Cardiac muscle cell (in vitro differentiated cells and primary cell): ENCODE measurements around the gene PTPRD. TPM values are rescaled to one million over a fixed set of nuclear protein-coding genes. Genes with fewer than 3 reads are reported as not detected.

Experiments used
- DNase-seq, 2 donors: peaks; one replicate each; pipeline versions ENCODE4 v3.0.0 to v3.0.0-alpha.2; 2010 to 2017; ENCODE audit warnings: low read depth in 1 of 2, low spot score in 1 of 2
- H3K27ac ChIP-seq: fragments of 200-600 bp; sonication (generic); 2 replicates; pipeline ENCODE4 v1.5.1; 2016
- H3K27me3 ChIP-seq: fragments of 200-600 bp; sonication (generic); 2 replicates; pipeline ENCODE4 v1.6.0; 2016; ENCODE audit warnings: control low read depth
- H3K36me3 ChIP-seq: fragments of 200-600 bp; sonication (generic); 2 replicates; pipeline ENCODE4 v1.5.1; 2016; ENCODE audit warnings: control low read depth
- H3K4me1 ChIP-seq: fragments of 200-600 bp; sonication (generic); 2 replicates; pipeline ENCODE4 v1.8.1; 2017; ENCODE audit warnings: low read depth, mild to moderate bottlenecking, mixed run types
- H3K4me3 ChIP-seq: fragments of 200-600 bp; sonication (generic); 2 replicates; pipeline ENCODE4 v1.5.1; 2016; ENCODE audit warnings: mild to moderate bottlenecking
- H3K9me3 ChIP-seq: fragments of 200-600 bp; sonication (generic); 2 replicates; pipeline ENCODE4 v1.5.1; 2017; ENCODE audit warnings: low read depth, mild to moderate bottlenecking, control low read depth
- CTCF ChIP-seq: IDR thresholded peaks from 2 replicates; pipeline ENCODE4 v1.5.1; 2012; ENCODE audit warnings: low read depth, mild to moderate bottlenecking, low read length
- polyA plus RNA-seq: library from polyadenylated mRNA; unstranded; fragments of >200 nt; fragmentation: Nextera tagmentation; extraction: Ambion mirVana; gene quantifications from 2 replicates; pipeline ENCODE4 v1.2.1, GENCODE V29; 2016
- total RNA-seq: library from RNA; depleted of rRNA; stranded (reverse); fragments of >200 nt; gene quantifications from 2 replicates; pipeline ENCODE4 v1.2.3, GENCODE V29; 2016

Gene PTPRD
- total and polyA plus RNA-seq, 2 experiments from 2014 or later: 37.0 to 287 TPM

GRCh38 chr9:8668231-8668630, 1944.6 kb downstream of the PTPRD start:
- Histone ChIP-seq H3K27ac (no peak overlapping the region), H3K4me1 (peaks cover 18% of the 10 kb centered on the region), H3K4me3 (no peak overlapping the region), H3K36me3 (no peaks in the 10 kb centered on the region), H3K27me3 (no peaks in the 10 kb centered on the region), H3K9me3 (no peaks in the 10 kb centered on the region)
- DNase-seq: no peak
- no peak for TF ChIP-seq CTCF

GRCh38 chr9:8666060-8666459, 1946.7 kb downstream of the PTPRD start:
- H3K4me1 ChIP-seq: peaks cover 15% of the 10 kb centered on the region
- no peaks in the 10 kb centered on the region for H3K9me3 ChIP-seq
- no peak for DNase-seq

GRCh38 chr9:8660383-8660782, 1952.4 kb downstream of the PTPRD start:
- Histone ChIP-seq H3K36me3 (no peaks in the 10 kb centered on the region), H3K4me1 (peaks cover 17% of the 10 kb centered on the region), H3K4me3 (no peak overlapping the region), H3K27me3 (no peaks in the 10 kb centered on the region), H3K9me3 (no peaks in the 10 kb centered on the region), H3K27ac (peak overlapping the region; percentile 65)
- no peak for TF ChIP-seq CTCF
- DNase-seq: peak; percentile 38 to 57

More at GRCh38 chr9:8666060-8666459, 1946.7 kb downstream of the PTPRD start:
- Histone ChIP-seq H3K4me3 (no peak overlapping the region), H3K27ac (no peak overlapping the region), H3K27me3 (no peaks in the 10 kb centered on the region), H3K36me3 (no peaks in the 10 kb centered on the region)
- TF ChIP-seq CTCF: no peak

GRCh38 chr9:8659108-8659507, 1953.7 kb downstream of the PTPRD start:
- H3K4me1 ChIP-seq: peaks cover 15% of the 10 kb centered on the region
- TF ChIP-seq CTCF: no peak
- no peak overlapping the region for H3K4me3 ChIP-seq
- no peak overlapping the region for H3K27ac ChIP-seq
- no peak for DNase-seq
- H3K36me3 ChIP-seq: no peaks in the 10 kb centered on the region
- no peaks in the 10 kb centered on the region for H3K9me3 ChIP-seq
- H3K27me3 ChIP-seq: no peaks in the 10 kb centered on the region

GRCh38 chr9:8655071-8655470, 1957.7 kb downstream of the PTPRD start:
- DNase-seq: no peak
- no peak overlapping the region for H3K27ac ChIP-seq
- H3K27me3 ChIP-seq: no peaks in the 10 kb centered on the region
- H3K9me3 ChIP-seq: no peaks in the 10 kb centered on the region
- H3K4me3 ChIP-seq: no peak overlapping the region
- H3K4me1 ChIP-seq: peaks cover 24% of the 10 kb centered on the region
- no peak for TF ChIP-seq CTCF
- no peaks in the 10 kb centered on the region for H3K36me3 ChIP-seq

- Histone ChIP-seq H3K4me3 (no peak overlapping the region), H3K27ac (no peak overlapping the region), H3K9me3 (no peaks in the 10 kb centered on the region), H3K4me1 (peaks cover 22% of the 10 kb centered on the region), H3K36me3 (no peaks in the 10 kb centered on the region), H3K27me3 (no peaks in the 10 kb centered on the region)
- TF ChIP-seq CTCF: no peak
- DNase-seq: peak in 1 of 2 donors; percentile 30
Measured at GRCh38 chr9:8653855-8654254, 1958.9 kb downstream of the PTPRD start.
